HuH-7 (cell line): ENCODE measurements around the gene RBBP5.

Experiments used
- DNase-seq: peaks from one replicate; pipeline ENCODE4 v3.0.0; 2011; ENCODE audit warnings: low spot score

Gene RBBP5

DNA sequence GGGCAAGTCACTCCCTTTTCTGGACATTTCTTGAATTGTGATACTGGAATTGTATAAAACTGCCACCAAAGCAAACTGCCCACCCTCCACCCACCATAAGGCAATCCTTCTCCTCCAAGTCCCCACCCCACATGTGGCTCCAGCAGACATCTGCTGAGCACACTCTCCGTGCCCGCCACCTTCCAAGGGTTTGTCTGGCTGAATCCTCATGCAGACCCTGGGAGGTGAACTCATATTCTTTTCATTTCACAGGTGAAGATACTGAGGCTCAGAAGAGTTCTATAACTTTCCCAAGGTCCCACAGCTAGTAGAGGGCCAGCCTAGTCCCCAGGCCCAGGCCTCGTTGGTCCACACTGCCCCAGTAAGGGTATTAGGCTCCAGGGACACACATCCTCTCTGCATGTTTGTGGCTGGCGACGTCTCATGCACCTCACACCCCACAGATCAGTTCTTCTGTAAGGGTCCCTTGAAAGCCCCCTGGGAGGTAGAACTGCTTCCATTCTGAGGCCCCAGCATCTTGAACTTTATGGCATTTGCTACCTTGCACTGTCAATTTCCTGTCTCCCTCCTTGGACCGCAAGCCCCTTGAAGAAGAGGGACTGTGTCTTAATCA is 64.7 kb downstream of the RBBP5 start:
- no peak for DNase-seq

GRCh38 chr1:205056188-205056611 is 65.6 kb downstream of the RBBP5 start:
- no peak for DNase-seq

DNA sequence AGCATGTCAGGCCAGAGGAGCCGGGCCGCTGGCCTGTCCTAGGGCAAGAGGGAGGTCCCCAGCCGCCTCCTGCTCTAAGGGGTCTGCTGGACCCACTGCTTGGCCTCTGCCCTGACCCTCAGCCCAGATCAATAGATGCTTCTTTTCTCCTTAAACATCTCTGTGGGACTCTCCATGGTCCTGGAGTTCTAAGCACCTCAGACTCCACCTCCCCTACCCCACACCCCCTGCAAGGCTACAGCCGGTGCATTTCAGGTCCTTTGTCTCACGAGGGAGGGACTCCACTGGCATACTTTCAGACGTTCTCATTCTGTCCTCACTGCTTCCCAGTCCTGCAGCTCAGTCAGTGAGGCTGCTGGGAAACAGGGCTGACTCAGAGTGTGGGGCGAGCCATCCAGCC is 67.8 kb downstream of the RBBP5 start:
- DNase-seq, result no peak

- DNase-seq, result no peak
Measured at GRCh38 chr1:205053296-205053695, 68.5 kb downstream of the RBBP5 start.

DNA sequence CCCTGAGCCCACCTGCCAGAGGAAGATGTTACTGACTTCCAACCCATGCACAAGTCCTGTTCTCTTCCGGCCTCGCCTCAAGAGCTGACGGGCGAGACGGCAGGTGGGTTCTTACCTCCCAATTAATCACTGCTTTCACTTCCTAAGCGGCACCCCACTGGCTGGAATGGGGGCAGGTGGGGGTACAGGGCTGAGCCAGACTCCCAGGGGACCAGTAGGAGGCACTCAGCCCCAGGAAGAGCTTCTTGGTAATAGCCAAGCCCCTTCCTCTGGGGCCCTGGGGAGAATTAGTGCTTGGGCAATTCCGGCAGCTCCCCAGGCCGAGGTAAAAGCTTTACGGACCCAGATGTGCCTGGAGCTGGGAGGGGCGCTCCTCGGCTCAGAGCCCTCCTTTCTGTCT is 69.1 kb downstream of the RBBP5 start:
- DNase-seq, result no peak

DNA sequence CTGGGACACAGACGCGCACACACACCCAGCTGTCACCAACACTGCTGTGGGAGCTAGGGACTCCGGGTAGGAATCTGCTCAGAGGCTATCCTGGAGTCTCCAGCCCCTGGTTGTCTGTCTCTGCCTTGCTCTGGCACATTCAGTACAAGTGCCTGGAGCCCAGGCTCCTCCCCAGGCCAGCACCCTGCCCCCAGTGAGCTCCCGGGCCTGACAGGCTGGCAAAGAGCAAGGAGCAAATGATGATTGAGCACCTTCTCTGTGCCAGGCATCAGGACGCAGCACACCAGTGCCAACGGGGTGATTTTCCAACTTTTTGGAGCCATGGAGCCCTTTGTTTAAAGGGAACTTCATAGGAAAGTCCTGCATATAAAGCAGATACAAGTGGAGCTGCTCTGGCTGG is 72.3 kb downstream of the RBBP5 start:
- DNase-seq, result no peak

DNA sequence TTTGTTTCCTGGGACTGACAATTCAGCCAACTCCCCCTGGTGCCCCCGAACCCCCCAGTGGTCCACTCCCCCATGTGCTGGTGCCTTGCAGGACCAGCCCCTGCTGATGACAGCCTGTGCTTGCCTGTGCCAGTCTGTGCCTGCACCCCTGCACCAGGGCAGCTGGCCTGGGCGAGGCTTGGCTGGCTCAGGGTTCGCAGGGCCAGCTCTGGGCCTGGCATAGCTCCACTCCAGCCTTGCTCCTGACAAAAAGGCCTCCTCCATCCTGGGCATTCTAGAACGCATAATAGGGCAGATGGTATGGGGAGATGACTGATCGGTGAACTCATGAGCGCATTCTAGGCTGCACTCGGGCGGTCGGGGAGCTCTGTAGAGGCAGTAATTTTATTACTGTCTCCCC is 73.4 kb downstream of the RBBP5 start:
- DNase-seq, result no peak

- DNase-seq, result no peak
Measured at GRCh38 chr1:205047764-205048231, 74.0 kb downstream of the RBBP5 start.

DNA sequence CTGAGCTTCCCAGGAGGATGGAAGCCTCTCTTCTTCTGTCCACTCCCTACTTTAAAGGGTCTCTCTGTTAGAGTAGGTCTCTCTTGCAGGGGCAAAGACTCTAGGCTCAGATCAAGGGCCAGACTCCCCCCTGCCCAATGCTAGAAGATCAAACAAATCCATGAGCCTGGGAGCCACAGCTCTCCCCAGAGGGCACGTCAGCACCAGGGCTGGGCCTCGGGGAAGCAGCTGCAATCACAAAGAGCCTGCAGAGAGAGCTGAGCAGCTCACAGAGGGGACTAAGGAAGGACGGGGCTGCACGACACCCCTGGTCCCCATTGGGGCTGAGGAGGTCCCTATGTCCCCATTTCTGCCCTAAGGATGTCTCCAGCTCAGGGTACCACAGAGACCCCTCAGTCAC is 74.9 kb downstream of the RBBP5 start:
- DNase-seq, result no peak

- DNase-seq, result no peak
Measured at GRCh38 chr1:205045146-205045545, 76.6 kb downstream of the RBBP5 start.

GRCh38 chr1:205044741-205045140 is 77.0 kb downstream of the RBBP5 start:
- DNase-seq, result no peak

GRCh38 chr1:205043866-205044265 is 77.9 kb downstream of the RBBP5 start:
- DNase-seq, result no peak

DNA sequence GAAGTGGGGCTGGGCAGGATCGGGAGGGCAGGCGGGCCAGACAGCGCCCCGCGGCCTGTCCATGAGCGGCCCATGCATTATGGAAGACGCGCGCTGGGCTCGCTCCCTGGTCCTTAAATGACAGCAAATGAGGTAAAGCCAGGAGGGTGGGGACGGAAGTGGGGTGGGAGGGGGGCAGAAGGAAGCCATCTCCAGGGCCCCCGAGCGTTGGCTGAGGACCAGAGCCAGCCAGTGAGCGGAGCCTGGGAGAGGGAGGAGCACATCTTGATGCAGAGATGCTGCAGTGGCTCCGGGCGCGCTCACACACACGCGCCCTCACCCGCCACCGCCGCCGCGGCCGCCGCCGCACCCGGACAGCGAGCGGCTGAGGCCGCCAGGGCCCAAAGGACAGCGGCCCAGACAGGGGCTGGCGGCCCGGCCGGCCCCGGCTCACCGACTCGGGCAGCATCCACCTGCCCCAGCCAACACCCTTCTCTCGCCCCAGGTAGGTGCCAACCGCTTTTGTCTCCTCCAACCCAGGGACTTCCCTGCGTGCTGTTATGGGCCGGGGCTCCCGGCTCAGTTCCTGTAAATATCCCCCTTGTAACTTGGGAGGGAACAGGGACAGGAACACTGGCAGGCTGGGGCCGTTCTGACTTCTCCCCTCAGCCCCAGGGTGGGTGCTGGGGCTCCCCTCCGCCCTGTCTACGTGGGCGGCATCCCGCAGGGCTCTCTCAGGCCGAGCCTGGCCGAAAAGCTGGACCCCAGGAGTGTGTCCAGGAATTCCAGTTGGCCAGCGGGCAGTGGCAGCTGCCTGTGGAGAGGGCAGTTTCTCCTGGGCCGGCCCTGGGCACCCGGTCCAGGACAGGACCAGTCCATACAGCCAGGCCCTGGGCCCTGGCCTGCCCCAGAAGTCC is 78.6 kb downstream of the RBBP5 start, which contains the start of gene CNTN2:
Gene CNTN2 (plus strand): TSS at position 302 of the 896 bp plus-strand sequence. CDS start 9,974 bp downstream, outside the sequence.
- DNase-seq, result no peak

DNA sequence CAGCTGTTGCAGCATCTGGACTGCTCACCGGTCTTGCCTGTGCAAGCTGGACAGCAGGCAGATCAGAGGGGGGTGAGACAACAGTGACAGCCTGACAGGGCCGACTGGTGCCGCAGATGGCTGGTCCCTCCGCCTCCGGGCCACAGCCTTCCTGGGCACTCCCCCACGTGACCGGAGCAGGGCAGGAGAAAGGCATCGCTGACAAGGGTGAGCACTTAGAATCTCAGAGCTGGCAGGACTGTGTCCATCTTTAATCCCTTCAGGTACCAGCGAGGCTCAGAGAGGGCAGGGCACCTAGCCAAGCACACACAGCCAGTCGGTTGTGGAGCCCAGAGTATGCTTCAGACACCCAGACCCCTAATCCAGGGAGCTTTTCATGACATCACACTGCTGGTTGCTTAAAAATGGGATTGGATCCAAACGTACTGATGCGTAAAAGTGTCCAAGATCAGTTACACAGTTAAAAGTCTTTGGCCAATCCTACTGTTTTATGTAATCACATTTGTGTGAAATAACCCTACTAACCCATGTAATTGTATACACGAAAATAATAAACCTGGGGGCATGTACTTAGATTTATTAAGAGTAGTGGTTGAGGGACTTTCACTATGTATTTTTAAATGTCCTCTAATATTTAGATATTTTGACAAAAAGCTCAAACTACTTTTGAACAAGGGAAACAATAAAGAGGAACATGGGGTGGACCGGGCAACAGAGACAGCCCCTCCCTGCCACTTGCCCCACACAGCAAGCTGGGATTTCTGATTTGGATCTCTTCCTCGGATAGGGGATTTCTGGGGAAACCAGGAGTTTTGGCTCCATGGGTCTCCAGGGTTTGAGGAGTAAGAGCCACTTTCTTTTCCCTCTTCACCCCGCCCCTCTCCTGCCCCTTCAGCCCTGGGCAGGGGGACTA is 79.5 kb downstream of the RBBP5 start:
- DNase-seq, result no peak

DNA sequence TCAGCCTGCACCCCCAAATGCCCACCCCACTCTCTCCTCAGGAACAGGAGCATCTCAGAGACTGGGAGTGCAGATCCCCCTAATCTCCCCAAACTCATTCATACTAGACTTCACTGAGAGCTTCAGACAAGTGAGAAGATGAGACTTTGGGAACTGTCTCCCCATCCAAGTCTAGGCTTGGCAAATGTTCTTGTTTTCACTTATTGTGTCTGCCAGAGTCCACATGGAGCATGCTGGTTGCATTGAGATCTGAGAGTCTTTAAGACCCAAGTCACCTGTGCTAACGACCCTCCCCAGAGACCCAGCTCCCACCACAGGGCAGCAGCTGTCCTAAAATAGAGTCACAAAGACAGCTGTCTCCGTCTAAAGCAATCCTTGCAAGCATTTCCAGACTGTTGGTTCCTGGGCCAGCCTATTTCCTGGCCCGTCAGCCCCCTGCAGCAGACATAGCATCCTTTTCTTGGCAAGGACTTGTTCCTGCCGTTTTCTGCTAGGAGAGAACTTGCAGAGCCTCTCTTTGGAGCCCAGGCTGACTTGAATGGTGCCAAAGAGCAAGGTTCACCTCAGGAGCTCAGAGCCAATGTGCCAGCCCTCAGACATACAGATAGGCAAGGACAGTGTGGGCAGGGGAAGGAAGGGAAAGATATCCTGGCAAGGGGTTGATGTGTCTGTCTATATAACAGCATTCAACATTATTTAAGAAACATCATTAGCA is 80.6 kb downstream of the RBBP5 start:
- no peak for DNase-seq

DNA sequence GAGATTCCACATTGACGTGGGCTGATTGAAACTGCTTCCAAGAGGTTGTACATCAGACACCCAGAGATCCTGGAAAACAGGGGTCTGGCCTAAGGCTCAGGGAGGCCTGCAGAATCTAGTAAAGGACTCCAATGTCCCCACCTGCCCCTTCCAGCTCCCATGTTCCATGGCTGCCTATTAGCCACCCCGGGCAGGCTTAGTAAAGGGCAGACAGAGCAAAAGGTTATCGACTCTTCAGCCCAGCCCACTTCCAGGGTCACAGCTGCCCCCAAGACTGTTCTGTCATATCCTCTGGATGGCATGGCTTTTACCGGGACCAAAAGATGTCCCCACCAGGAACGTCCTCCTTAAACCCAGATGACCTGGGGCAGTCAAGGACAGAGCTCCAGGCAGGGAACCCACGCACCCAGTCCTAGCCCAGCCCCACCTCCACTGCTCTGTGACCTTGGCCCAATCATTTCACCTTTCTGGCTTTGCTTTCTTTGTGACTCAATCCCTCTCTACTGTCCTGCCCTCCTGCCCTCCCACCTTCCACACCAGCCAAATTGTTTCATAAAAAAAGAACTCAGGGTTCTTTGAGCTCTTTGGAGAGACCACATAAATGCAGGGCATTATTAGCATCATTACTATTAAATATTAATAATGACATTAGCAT is 83.5 kb downstream of the RBBP5 start:
- DNase-seq, result no peak

DNA sequence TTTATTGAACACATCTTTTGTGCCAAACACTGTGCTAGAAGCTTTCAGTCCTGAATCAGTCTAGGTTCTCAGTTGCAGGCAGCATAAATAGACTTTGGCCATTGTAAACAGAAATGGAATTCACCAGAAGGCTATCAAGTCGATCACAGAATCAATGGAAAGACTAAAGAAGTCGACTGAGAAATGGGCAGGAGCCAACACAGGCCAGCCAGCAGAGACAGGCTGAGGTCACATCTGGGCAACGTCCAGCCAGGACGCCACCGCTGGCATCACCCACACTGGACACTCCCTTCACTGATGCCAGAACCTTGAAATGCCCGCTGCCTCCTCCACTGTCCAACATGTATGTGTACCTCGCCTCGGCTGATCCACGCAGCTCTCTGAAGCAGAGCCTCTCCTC is 84.2 kb downstream of the RBBP5 start:
- no peak for DNase-seq
